Neural cell (in vitro differentiated cells): ENCODE measurements around the gene SULF2. TPM values are rescaled to one million over a fixed set of nuclear protein-coding genes. Genes with fewer than 3 reads are reported as not detected.

Source experiments
- H2AFZ ChIP-seq: fragments of 200-600, 300-800 bp; sonication (generic), shearing (Covaris generic); 2 replicates; pipeline ENCODE4 v1.6.0; 2014; ENCODE audit warnings: low read depth, mild to moderate bottlenecking, antibody characterized with exemption, low read length, moderate library complexity
- H3F3A ChIP-seq: fragments of 200-600 bp; shearing (Covaris generic); 2 replicates; pipeline ENCODE4 v1.6.1; 2016; ENCODE audit warnings: mild to moderate bottlenecking, moderate library complexity, mixed read lengths, antibody characterized with exemption, low read length; ENCODE audit not compliant: insufficient read depth, poor library complexity, severe bottlenecking
- H3K27ac ChIP-seq: fragments of 200-600, 300-800 bp; sonication (generic), shearing (Covaris generic); 2 replicates; pipeline ENCODE4 v1.5.1; 2014; ENCODE audit warnings: mild to moderate bottlenecking, low read length, moderate library complexity
- H3K27me3 ChIP-seq: fragments of 300-800, 200-600 bp; sonication (generic), shearing (Covaris generic); 2 replicates; pipeline ENCODE4 v1.6.0; 2014; ENCODE audit warnings: mild to moderate bottlenecking, low read depth, low read length, moderate library complexity; ENCODE audit not compliant: insufficient read depth
- H3K36me3 ChIP-seq: fragments of 300-800, 200-600 bp; sonication (generic), shearing (Covaris generic); 2 replicates; pipeline ENCODE4 v1.5.1; 2014; ENCODE audit warnings: mild to moderate bottlenecking, antibody characterized with exemption, low read length, moderate library complexity; ENCODE audit not compliant: insufficient read depth
- H3K4me2 ChIP-seq: fragments of 300-800, 200-600 bp; sonication (generic), shearing (Covaris generic); 2 replicates; pipeline ENCODE4 v1.6.0; 2014; ENCODE audit warnings: mild to moderate bottlenecking, low read length
- H3K4me3 ChIP-seq: fragments of 300-800, 200-600 bp; sonication (generic), shearing (Covaris generic); 2 replicates; pipeline ENCODE4 v1.5.1; 2014; ENCODE audit warnings: mild to moderate bottlenecking, low read length, moderate library complexity
- H3K79me2 ChIP-seq: fragments of 200-600 bp; shearing (Covaris generic); replicated peaks from 2 replicates; pipeline ENCODE4 v1.6.0; 2014; ENCODE audit warnings: mild to moderate bottlenecking, low read length, moderate library complexity; ENCODE audit not compliant: insufficient read depth
- H3K9ac ChIP-seq: fragments of 300-800, 200-600 bp; sonication (generic), shearing (Covaris generic); 2 replicates; pipeline ENCODE4 v1.6.1; 2016; ENCODE audit warnings: mild to moderate bottlenecking, low read length, mixed read lengths
- H3K9me2 ChIP-seq: fragments of 200-600 bp; shearing (Covaris generic); 2 replicates; pipeline ENCODE4 v1.6.1; 2016; ENCODE audit warnings: mild to moderate bottlenecking, low read length, mixed read lengths; ENCODE audit not compliant: insufficient read depth
- H3K9me3 ChIP-seq: fragments of 200-600, 300-800 bp; sonication (generic), shearing (Covaris generic); 2 replicates; pipeline ENCODE4 v1.6.1; 2016; ENCODE audit warnings: mild to moderate bottlenecking, mixed run types, low read length, moderate library complexity, mixed read lengths
- H4K20me1 ChIP-seq: fragments of 200-600 bp; shearing (Covaris generic); 2 replicates; pipeline ENCODE4 v1.6.1; 2016; ENCODE audit warnings: mild to moderate bottlenecking, mixed run types; ENCODE audit not compliant: insufficient read depth
- CTCF ChIP-seq: fragments of 450-650 bp; IDR thresholded peaks from 2 replicates; pipeline ENCODE4 v1.5.1; 2014; ENCODE audit warnings: antibody characterized with exemption, mild to moderate bottlenecking, moderate library complexity; ENCODE audit not compliant: poor library complexity, severe bottlenecking
- EP300 ChIP-seq: fragments of 450-650 bp; conservative IDR thresholded peaks from 2 replicates; pipeline ENCODE4 v1.6.1; 2014; ENCODE audit warnings: antibody characterized with exemption, mild to moderate bottlenecking, moderate library complexity; ENCODE audit not compliant: poor library complexity, severe bottlenecking
- EZH2 ChIP-seq: fragments of 200-600, 300-800 bp; shearing (Covaris generic), sonication (generic); IDR thresholded peaks from 2 replicates; pipeline ENCODE4 v1.6.1; 2014; ENCODE audit warnings: antibody characterized with exemption, low read length, borderline replicate concordance, mild to moderate bottlenecking; ENCODE audit not compliant: insufficient read depth, poor library complexity, severe bottlenecking
- MXI1 ChIP-seq: fragments of 450-650 bp; conservative IDR thresholded peaks from 2 replicates; pipeline ENCODE4 v1.6.1; 2014; ENCODE audit warnings: antibody characterized with exemption, mild to moderate bottlenecking; ENCODE audit not compliant: poor library complexity, severe bottlenecking
- POLR2AphosphoS5 ChIP-seq: IDR thresholded peaks from 2 replicates; pipeline ENCODE4 v1.6.1; 2012
- RAD21 ChIP-seq: fragments of 450-650 bp; conservative IDR thresholded peaks from 2 replicates; pipeline ENCODE4 v1.6.1; 2014; ENCODE audit warnings: antibody characterized with exemption, mild to moderate bottlenecking, moderate library complexity
- REST ChIP-seq: IDR thresholded peaks from 2 replicates; pipeline ENCODE4 v1.6.1; 2012; ENCODE audit warnings: borderline replicate concordance
- SMC3 ChIP-seq: fragments of 450-650 bp; conservative IDR thresholded peaks from 2 replicates; pipeline ENCODE4 v1.6.1; 2014; ENCODE audit warnings: antibody characterized with exemption, mild to moderate bottlenecking, moderate library complexity; ENCODE audit not compliant: poor library complexity
- TAF1 ChIP-seq: IDR thresholded peaks from 2 replicates; pipeline ENCODE4 v1.6.1; 2012; ENCODE audit warnings: low read depth
- polyA plus RNA-seq: library from polyadenylated mRNA; depleted of rRNA; stranded (reverse); fragments of >200 nt; gene quantifications from 2 replicates; pipeline ENCODE4 v1.2.3, GENCODE V29; 2014

Gene SULF2
- polyA plus RNA-seq, 1 donor from 2014 or later = 30.0 TPM

- Histone ChIP-seq H3K27ac (no peak overlapping the region), H2AFZ (no peak overlapping the region), H3K9ac (no peak overlapping the region), H3K79me2 (no peaks in the 10 kb centered on the region), H3F3A (no peaks in the 10 kb centered on the region), H3K9me2 (no peaks in the 10 kb centered on the region), H4K20me1 (no peaks in the 10 kb centered on the region), H3K27me3 (no peaks in the 10 kb centered on the region), H3K36me3 (no peaks in the 10 kb centered on the region), H3K4me2 (no peak overlapping the region), H3K9me3 (no peaks in the 10 kb centered on the region), H3K4me3 (no peak overlapping the region)
- TF ChIP-seq SMC3 (no peak), POLR2AphosphoS5 (no peak)
Measured at GRCh38 chr20:47801759-47802158, 16.5 kb upstream of the SULF2 start.

- no peak for TF ChIP-seq EP300
- TF ChIP-seq POLR2AphosphoS5 = no peak
- no peak for TF ChIP-seq CTCF
- no peak for TF ChIP-seq REST
- TF ChIP-seq SMC3 = no peak
- TF ChIP-seq TAF1 = no peak
- TF ChIP-seq MXI1 = no peak
- H3K36me3 ChIP-seq = no peaks in the 10 kb centered on the region
- H3K27me3 ChIP-seq = no peaks in the 10 kb centered on the region
- H4K20me1 ChIP-seq = no peaks in the 10 kb centered on the region
- H3K27ac ChIP-seq = no peak overlapping the region
- H3K4me3 ChIP-seq = no peak overlapping the region
- no peaks in the 10 kb centered on the region for H3K9me3 ChIP-seq
- H3F3A ChIP-seq = no peaks in the 10 kb centered on the region
- H3K9me2 ChIP-seq = no peaks in the 10 kb centered on the region
- no peak overlapping the region for H2AFZ ChIP-seq
- H3K4me2 ChIP-seq = no peak overlapping the region
- no peaks in the 10 kb centered on the region for H3K79me2 ChIP-seq
- H3K9ac ChIP-seq = no peak overlapping the region
Measured at GRCh38 chr20:47801079-47801478, 15.8 kb upstream of the SULF2 start.

GRCh38 chr20:47800623-47801022, 15.3 kb upstream of the SULF2 start:
- no peak overlapping the region for H3K9ac ChIP-seq
- no peak overlapping the region for H2AFZ ChIP-seq
- H3K79me2 ChIP-seq = no peaks in the 10 kb centered on the region
- H4K20me1 ChIP-seq = no peaks in the 10 kb centered on the region
- H3K27ac ChIP-seq = no peak overlapping the region
- no peaks in the 10 kb centered on the region for H3K9me2 ChIP-seq
- H3K4me2 ChIP-seq = no peak overlapping the region
- H3K4me3 ChIP-seq = no peak overlapping the region
- no peaks in the 10 kb centered on the region for H3K27me3 ChIP-seq
- no peak for TF ChIP-seq RAD21
- TF ChIP-seq EZH2 = no peak
- no peak for TF ChIP-seq REST
- TF ChIP-seq SMC3 = no peak
- no peak for TF ChIP-seq TAF1
- no peak for TF ChIP-seq MXI1
- TF ChIP-seq POLR2AphosphoS5 = no peak
- no peak for TF ChIP-seq CTCF
- TF ChIP-seq EP300 = no peak
- H3F3A ChIP-seq = no peaks in the 10 kb centered on the region
- H3K36me3 ChIP-seq = no peaks in the 10 kb centered on the region
- H3K9me3 ChIP-seq = no peaks in the 10 kb centered on the region
